Inflammatory macrophage treated with lipopolysaccharide for 1 hour (primary cell): ENCODE results near the gene MCUR1.
"Not testable (repeated sequence)": the region's sequence is repeated elsewhere in the genome, so short reads cannot be mapped to it uniquely, and the experiment has no call there.

ENCODE experiments used
- DNase-seq, 2 donors: peaks; one replicate each; pipeline ENCODE4 v3.0.0-alpha.2; 2020 to 2022

The MCUR1 gene

DNA sequence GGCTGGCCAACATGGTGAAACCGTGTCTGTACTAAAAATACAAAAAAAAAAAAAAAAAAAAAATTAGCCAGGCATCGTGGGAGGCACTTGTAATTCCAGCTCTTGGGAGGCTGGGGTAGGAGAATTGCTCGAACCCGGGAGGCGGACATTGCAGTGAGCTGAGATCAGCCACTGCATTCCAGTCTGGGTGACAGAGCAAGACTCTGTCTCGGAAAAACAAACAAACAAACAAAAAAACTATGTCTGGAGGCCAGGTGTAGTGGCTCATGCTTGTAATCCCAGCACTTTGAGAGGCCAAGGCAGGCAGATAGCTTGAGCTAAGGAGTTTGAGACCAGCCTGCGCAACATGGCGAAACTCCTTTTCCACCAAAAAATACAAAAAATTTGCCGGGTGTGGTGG is 38.9 kb downstream of the MCUR1 start:
- not testable (repeated sequence) for DNase-seq

DNA sequence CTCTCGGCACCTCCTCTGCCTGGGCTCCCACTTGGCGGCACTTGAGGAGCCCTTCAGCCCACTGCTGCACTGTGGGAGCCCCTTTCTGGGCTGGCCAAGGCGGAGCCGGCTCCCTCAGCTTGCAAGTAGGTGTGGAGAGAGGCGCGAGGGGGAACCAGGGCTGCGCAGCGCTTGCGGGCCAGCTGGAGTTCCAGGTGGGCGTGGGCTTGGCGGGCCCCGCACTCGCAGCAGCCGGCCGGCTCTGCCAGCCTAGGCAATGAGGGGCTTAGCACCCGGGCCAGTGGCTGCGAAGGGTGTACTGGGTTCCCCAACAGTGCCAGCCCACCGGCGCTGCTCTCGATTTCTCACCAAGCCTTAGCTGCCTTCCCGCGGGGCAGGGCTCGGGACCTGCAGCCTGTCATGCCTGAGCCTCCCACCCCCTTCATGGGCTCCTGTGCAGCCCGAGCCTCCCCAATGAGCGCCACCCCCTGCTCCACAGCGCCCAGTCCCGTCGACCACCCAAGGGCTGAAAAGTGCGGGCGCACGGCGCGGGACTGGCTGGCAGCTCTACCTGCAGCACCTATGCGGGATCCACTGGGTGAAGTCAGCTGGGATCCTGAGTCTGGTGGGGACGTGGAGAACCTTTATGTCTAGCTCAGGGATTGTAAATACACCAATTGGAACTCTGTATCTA is 41.9 kb downstream of the MCUR1 start:
- DNase-seq: not testable (repeated sequence)

- DNase-seq: no peak
These were observed 44.7 kb downstream of the MCUR1 start for GRCh38 chr6:13769655-13770053.

DNA sequence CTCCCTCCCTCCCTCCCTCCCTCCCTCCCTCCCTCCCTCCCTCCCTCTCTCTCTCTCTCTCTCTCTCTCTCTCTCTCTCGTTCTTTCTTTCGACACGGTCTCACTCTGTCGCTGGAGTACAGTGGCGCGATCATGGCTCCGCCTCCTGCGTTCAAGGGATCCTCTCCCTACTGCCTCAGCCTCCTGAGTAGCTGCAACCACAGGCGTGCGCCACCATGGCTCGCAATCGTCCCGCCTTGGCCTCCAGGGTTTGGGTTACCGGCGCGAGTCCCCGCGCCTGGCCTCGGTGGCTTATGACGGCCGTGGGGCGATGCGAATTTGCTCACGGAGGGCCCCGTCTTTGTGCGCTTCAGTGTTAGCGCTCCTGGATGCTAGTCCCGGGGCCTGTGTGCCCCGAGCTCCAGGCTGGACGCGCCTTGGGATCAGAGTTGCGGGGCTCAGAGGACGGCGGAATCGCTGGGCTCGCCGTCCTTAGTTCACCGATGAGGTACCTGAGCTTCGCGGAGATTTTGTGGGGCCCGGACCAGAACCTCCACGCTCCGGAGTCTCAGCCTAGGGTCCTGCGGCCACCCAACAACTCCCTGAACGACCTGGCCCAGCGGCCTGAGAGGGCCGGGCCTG is 45.2 kb downstream of the MCUR1 start:
- DNase-seq: peak in 1 of 2 donors; percentile 4

DNA sequence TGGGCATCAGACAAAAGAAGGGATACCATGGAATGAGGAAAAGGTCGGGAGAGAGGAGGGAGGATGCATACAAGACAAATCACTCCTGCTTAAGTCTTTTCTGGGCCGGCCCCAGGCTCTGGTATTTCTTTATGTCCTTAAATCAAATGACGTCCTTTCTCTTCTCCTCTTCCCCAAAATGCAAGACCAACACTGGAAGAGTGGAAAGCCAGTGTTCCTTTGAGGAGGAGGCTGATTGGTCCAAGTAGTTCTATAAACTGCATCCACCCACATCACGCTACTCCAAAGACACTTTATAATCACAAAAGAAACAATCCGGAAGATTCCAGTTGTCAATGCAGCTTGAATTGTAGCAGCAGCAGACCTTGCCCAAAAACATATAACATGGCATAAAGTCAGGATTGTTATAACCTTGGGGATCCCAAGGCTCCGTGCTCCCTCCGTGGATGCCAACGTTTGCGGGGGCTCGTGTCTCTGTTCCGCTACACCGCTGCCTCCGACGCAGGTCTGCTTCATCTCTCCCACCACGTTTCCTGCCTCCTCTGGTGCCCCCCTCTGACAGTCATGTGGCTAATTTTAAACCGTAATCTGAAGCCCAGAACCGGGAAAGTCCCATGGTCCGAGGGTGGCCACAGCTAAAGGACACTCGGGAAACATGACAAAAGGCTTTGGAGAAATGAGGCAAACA is 47.1 kb downstream of the MCUR1 start:
- DNase-seq: peak; percentile 20 to 35

DNA sequence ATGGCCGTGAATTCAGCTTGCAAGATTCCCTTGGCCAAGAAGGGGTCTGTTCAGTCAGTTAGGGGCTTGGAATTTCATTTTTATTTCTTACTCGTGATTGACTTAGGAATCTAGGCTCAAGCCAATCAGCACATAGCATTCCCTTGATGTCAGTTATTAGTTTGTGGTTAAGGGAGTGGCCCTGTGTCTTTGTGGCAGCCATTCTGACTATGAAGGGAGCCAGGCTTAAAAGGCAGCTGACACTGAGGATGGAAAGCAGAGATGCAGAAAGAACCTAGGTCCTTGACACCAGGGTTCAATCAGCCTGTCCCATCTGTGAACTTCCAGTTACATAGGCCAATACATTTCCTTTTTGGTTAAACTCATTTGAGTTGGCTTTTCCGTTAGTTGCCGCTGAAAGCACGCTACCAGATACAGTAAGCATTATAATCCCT is 48.1 kb downstream of the MCUR1 start:
- no peak for DNase-seq

- DNase-seq: no peak
These were observed 48.8 kb downstream of the MCUR1 start for GRCh38 chr6:13765570-13765969.

GRCh38 chr6:13764996-13765395 is 49.4 kb downstream of the MCUR1 start:
- no peak for DNase-seq

- DNase-seq: peak; percentile 54 to 68
These were observed 50.5 kb downstream of the MCUR1 start for GRCh38 chr6:13763740-13764381.

- peak; percentile 38 to 44 for DNase-seq
These were observed 51.5 kb downstream of the MCUR1 start for GRCh38 chr6:13762611-13763441.

DNA sequence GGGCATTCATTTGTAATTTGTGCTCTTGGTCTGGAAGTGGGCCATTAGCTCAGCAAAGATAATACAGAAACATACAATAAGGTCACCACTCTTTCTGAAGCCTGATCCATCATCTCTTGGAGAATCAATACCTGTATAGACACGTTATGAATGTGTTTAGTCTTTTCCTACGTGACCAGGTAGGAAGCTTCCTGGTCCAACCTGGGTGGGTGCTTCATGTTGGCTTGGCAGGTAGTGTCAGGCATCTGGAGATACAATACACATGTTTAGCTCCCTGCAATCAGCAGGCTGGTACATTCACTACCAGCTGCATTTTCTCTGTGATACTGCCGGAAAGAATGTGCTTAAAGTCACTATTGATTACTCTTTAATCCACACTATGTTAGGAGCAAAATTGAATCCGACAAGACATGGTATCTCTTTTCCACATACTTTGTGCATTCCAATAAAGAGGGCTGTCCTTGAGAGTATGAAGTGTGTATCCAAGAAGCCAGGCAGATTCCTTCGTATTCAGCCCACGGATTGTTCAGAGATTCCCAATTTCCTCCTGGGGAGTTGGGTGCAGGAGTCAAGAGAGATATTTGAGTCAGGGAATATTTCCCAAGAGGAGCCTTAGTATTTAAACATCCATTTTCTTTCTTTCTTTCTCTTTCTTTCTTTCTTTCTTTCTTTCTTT is 52.9 kb downstream of the MCUR1 start:
- DNase-seq: no peak

- DNase-seq: peak; percentile 17 to 47
These were observed 53.8 kb downstream of the MCUR1 start for GRCh38 chr6:13760307-13761304.

GRCh38 chr6:13759025-13759424 is 55.3 kb downstream of the MCUR1 start:
- no peak for DNase-seq

DNA sequence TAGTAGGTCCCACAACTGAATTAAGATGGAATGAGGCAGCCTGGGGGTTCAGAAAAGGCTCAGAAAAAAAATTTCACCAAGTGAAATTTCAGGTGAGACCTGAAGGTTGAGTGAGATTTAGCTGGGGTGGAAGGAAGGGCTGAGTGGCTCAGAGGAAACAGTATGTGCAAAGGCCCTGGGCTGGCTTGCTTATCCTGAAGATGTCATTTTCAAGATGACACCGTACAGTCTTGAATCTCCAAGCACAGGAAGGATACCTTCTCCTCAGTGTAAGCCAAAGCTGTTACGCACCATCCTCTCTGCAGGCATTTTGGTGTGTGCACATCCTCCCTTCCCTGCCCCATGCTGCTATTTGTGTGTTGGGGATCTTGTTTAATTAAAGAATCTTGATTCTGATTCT is 59.7 kb downstream of the MCUR1 start:
- DNase-seq: no peak

DNA sequence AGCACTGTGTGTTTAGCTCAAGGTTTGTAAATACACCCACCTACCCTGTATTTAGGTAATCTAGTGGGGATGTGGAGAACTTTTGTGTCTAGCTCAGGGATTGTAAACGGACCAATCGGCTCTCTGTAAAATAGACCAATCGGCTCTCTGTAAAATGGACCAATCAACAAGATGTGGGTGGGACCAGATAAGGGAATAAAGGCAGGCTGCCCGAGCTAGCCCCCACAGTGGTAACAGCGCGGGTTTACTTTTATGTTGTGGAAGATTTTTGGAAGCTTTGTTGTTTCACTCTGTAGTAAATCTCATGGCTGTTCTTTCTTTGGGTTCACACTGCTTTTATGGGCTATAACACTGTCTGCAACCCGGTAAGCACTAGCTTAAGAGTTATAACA is 70.6 kb downstream of the MCUR1 start:
- DNase-seq: no peak

- no peak for DNase-seq
These were observed 71.2 kb downstream of the MCUR1 start for GRCh38 chr6:13742961-13743735.

DNA sequence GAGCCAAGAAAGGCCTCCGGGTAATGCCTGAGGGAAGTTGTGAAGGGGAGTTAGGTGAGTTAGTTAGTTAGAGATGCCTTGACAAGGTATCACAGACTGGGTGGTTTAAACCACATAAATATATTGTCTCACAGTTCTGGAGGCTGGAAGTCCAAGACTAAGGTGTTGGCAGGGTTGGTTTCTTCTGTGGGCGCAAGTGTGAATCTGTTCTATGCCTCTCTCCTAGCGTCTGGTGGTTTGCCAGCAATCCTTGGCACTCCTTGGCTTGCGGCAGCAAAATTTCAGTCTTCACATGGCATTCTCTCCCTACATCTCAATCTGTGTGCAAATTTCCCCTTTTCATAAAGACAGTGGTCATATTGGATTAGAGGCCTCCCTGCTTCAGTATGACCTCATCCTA is 73.0 kb downstream of the MCUR1 start:
- DNase-seq: no peak
